ENCODE data around the gene POLN.

GRCh38 chr4:2043396-2044118 is 198.4 kb downstream of the POLN start:
- TF ChIP-seq CTCF (conservative IDR thresholded peaks at IDR 0.05; ENCODE audit: low read length), result no peak
- TF ChIP-seq EZH2phosphoT487 (IDR thresholded peaks at IDR 0.05; ENCODE audit: borderline replicate concordance), result no peak

Data from Loucy (cell line).